GM18505 (cell line): ENCODE results near the gene ELOVL2.
A peak's percentile ranks its signal among the peaks of the same experiment; 100 is the strongest.

Source experiments
- ATAC-seq: cut with Tn5 transposase; IDR thresholded peaks from one replicate; pipeline ENCODE4 v1.9.1; 2021; ENCODE audit not compliant: unreplicated experiment
- POLR2A ChIP-seq: IDR thresholded peaks from 4 replicates; pipeline ENCODE4 v1.6.1; 2011; ENCODE audit warnings: borderline replicate concordance; ENCODE audit not compliant: insufficient read depth, insufficient read length; ENCODE audit errors: extremely low read depth

ELOVL2 gene

GRCh38 chr6:10961837-10962236 is 82.3 kb downstream of the ELOVL2 start:
- TF ChIP-seq POLR2A, result no peak
- ATAC-seq, result no peak

- ATAC-seq, result no peak
These were observed 83.9 kb downstream of the ELOVL2 start for GRCh38 chr6:10960171-10960570.

GRCh38 chr6:10957414-10957886 is 86.7 kb downstream of the ELOVL2 start:
- ATAC-seq, result no peak
- TF ChIP-seq POLR2A, result no peak

More at GRCh38 chr6:10960171-10960570, 83.9 kb downstream of the ELOVL2 start:
- no peak for TF ChIP-seq POLR2A

GRCh38 chr6:10956776-10957175 is 87.3 kb downstream of the ELOVL2 start:
- ATAC-seq, result no peak
- TF ChIP-seq POLR2A, result no peak

- ATAC-seq, result peak; percentile 85
- no peak for TF ChIP-seq POLR2A
These were observed 89.5 kb downstream of the ELOVL2 start for GRCh38 chr6:10954590-10955010.

- no peak for TF ChIP-seq POLR2A
- no peak for ATAC-seq
These were observed 92.3 kb downstream of the ELOVL2 start for GRCh38 chr6:10951675-10952282.

GRCh38 chr6:10949579-10950490 is 94.3 kb downstream of the ELOVL2 start:
- no peak for TF ChIP-seq POLR2A
- ATAC-seq, result no peak

GRCh38 chr6:10947966-10948365 is 96.1 kb downstream of the ELOVL2 start:
- no peak for ATAC-seq
- no peak for TF ChIP-seq POLR2A

GRCh38 chr6:10945845-10946244 is 98.3 kb downstream of the ELOVL2 start:
- no peak for ATAC-seq
- TF ChIP-seq POLR2A, result no peak

- no peak for ATAC-seq
- no peak for TF ChIP-seq POLR2A
These were observed 104.3 kb downstream of the ELOVL2 start for GRCh38 chr6:10939840-10940239.

- no peak for ATAC-seq
- TF ChIP-seq POLR2A, result no peak
These were observed 111.0 kb downstream of the ELOVL2 start for GRCh38 chr6:10933126-10933525.
